H1 (cell line): ENCODE results near the gene TMEM150A. TPM values are rescaled to one million over a fixed set of nuclear protein-coding genes. Genes with fewer than 3 reads are reported as not detected.

Experiments
- CEBPB ChIP-seq: IDR thresholded peaks from 2 replicates; pipeline ENCODE4 v1.6.1; 2012; ENCODE audit warnings: low read depth, low read length
- HDAC2 ChIP-seq, 2 experiments: fragments of 300-600 bp in 1 of 2; sonication (generic) in 1 of 2; IDR thresholded peaks; 2 replicates each; pipeline ENCODE4 v1.6.1; 2011 to 2012; ENCODE audit warnings: low read depth in 2 of 2, low read length in 2 of 2, mild to moderate bottlenecking in 2 of 2, moderate library complexity in 2 of 2, borderline replicate concordance in 1 of 2, inconsistent platforms in 1 of 2
- KDM1A ChIP-seq: fragments of 200-600, 300-600 bp; sonication (generic); IDR thresholded peaks from 2 replicates; pipeline ENCODE4 v1.7.1; 2016; ENCODE audit warnings: mild to moderate bottlenecking, low read length, borderline replicate concordance
- RAD21 ChIP-seq, 2 experiments: IDR thresholded peaks in 1 of 2; conservative IDR thresholded peaks in 1 of 2; 2 replicates each; pipeline ENCODE4 v1.6.1; 2011; ENCODE audit warnings: low read depth in 2 of 2, low read length in 2 of 2, improper control_type of control experiment in 1 of 2, inconsistent platforms in 1 of 2, mild to moderate bottlenecking in 1 of 2, moderate library complexity in 1 of 2
- RBBP5 ChIP-seq: IDR thresholded peaks from 2 replicates; pipeline ENCODE4 v1.7.1; 2012; ENCODE audit warnings: low read depth, mild to moderate bottlenecking, inconsistent platforms, low read length, moderate library complexity, borderline replicate concordance
- SIX5 ChIP-seq: IDR thresholded peaks from 2 replicates; pipeline ENCODE4 v1.6.1; 2011; ENCODE audit warnings: mild to moderate bottlenecking, low read depth, low read length
- TAF7 ChIP-seq: optimal IDR thresholded peaks from 2 replicates; pipeline ENCODE3; 2011; ENCODE audit warnings: low read depth, mild to moderate bottlenecking, inconsistent platforms, low read length, moderate library complexity, borderline replicate concordance
- polyA plus RNA-seq, 7 experiments: library from polyadenylated mRNA; depleted of rRNA in 3 of 7; stranded (reverse) in 5 of 7; unstranded in 2 of 7; fragments of >200 nt in 5 of 7; fragments of 200-250 nt in 2 of 7; gene quantifications; 1 replicate in 5 of 7; 2 replicates in 1 of 7; 4 replicates in 1 of 7; pipeline versions ENCODE4 v1.2.1 to v1.2.3, GENCODE V29; 2011 to 2013; ENCODE audit warnings: missing spikeins in 2 of 7, mixed read lengths in 2 of 7
- total RNA-seq: library from RNA; stranded (reverse); fragmentation: NEBNext Ultra II Directional; extraction: Animal tissue kit (Norgen Biotek cat#: 25700); gene quantifications from 2 replicates; pipeline ENCODE4 v1.2.1, GENCODE V29; 2021
- TF ChIP-seq, protein P1 (sequence below): fragments of 300-600 bp; sonication (generic); IDR thresholded peaks from 2 replicates; pipeline ENCODE4 v1.7.1; 2012; ENCODE audit warnings: low read length, moderate library complexity, mild to moderate bottlenecking, inconsistent platforms; ENCODE audit not compliant: insufficient replicate concordance
- TF ChIP-seq, protein P2 (sequence below): IDR thresholded peaks from 2 replicates; pipeline ENCODE4 v1.6.1; 2011; ENCODE audit warnings: low read length, improper control_type of control experiment

Gene TMEM150A
- total and polyA plus RNA-seq, 2 of the 8 experiments (the other 6 are each of a cell fraction or from before 2014, with no cell fraction given): 19.8 to 29.9 TPM

DNA sequence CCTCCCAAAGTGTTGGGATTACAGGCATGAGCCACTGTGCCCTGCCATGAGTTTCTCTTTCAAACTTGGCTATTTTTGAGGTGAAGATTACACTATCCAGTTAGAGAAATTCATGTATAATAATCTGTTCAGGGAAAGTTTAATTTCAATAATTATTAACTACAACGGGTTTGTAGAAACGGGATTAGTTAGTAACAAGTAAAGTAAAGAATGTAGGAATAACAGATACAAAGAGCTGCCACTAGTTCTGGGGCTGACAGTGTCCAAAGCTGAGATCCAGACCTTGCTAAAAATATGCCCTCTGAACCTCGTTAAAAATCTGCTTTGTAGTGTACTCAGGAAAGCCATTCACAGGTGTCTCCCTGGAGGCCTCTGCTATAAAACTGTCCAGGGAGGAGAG is 48.6 kb upstream of the TMEM150A start (continued):
- TF ChIP-seq, protein P1, sequence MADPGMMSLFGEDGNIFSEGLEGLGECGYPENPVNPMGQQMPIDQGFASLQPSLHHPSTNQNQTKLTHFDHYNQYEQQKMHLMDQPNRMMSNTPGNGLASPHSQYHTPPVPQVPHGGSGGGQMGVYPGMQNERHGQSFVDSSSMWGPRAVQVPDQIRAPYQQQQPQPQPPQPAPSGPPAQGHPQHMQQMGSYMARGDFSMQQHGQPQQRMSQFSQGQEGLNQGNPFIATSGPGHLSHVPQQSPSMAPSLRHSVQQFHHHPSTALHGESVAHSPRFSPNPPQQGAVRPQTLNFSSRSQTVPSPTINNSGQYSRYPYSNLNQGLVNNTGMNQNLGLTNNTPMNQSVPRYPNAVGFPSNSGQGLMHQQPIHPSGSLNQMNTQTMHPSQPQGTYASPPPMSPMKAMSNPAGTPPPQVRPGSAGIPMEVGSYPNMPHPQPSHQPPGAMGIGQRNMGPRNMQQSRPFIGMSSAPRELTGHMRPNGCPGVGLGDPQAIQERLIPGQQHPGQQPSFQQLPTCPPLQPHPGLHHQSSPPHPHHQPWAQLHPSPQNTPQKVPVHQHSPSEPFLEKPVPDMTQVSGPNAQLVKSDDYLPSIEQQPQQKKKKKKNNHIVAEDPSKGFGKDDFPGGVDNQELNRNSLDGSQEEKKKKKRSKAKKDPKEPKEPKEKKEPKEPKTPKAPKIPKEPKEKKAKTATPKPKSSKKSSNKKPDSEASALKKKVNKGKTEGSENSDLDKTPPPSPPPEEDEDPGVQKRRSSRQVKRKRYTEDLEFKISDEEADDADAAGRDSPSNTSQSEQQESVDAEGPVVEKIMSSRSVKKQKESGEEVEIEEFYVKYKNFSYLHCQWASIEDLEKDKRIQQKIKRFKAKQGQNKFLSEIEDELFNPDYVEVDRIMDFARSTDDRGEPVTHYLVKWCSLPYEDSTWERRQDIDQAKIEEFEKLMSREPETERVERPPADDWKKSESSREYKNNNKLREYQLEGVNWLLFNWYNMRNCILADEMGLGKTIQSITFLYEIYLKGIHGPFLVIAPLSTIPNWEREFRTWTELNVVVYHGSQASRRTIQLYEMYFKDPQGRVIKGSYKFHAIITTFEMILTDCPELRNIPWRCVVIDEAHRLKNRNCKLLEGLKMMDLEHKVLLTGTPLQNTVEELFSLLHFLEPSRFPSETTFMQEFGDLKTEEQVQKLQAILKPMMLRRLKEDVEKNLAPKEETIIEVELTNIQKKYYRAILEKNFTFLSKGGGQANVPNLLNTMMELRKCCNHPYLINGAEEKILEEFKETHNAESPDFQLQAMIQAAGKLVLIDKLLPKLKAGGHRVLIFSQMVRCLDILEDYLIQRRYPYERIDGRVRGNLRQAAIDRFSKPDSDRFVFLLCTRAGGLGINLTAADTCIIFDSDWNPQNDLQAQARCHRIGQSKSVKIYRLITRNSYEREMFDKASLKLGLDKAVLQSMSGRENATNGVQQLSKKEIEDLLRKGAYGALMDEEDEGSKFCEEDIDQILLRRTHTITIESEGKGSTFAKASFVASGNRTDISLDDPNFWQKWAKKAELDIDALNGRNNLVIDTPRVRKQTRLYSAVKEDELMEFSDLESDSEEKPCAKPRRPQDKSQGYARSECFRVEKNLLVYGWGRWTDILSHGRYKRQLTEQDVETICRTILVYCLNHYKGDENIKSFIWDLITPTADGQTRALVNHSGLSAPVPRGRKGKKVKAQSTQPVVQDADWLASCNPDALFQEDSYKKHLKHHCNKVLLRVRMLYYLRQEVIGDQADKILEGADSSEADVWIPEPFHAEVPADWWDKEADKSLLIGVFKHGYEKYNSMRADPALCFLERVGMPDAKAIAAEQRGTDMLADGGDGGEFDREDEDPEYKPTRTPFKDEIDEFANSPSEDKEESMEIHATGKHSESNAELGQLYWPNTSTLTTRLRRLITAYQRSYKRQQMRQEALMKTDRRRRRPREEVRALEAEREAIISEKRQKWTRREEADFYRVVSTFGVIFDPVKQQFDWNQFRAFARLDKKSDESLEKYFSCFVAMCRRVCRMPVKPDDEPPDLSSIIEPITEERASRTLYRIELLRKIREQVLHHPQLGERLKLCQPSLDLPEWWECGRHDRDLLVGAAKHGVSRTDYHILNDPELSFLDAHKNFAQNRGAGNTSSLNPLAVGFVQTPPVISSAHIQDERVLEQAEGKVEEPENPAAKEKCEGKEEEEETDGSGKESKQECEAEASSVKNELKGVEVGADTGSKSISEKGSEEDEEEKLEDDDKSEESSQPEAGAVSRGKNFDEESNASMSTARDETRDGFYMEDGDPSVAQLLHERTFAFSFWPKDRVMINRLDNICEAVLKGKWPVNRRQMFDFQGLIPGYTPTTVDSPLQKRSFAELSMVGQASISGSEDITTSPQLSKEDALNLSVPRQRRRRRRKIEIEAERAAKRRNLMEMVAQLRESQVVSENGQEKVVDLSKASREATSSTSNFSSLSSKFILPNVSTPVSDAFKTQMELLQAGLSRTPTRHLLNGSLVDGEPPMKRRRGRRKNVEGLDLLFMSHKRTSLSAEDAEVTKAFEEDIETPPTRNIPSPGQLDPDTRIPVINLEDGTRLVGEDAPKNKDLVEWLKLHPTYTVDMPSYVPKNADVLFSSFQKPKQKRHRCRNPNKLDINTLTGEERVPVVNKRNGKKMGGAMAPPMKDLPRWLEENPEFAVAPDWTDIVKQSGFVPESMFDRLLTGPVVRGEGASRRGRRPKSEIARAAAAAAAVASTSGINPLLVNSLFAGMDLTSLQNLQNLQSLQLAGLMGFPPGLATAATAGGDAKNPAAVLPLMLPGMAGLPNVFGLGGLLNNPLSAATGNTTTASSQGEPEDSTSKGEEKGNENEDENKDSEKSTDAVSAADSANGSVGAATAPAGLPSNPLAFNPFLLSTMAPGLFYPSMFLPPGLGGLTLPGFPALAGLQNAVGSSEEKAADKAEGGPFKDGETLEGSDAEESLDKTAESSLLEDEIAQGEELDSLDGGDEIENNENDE: no peak
- TF ChIP-seq HDAC2 (IDR thresholded peaks at IDR 0.05; ENCODE audit: borderline replicate concordance in 1 of 2, low read depth in 2 of 2, low read length in 2 of 2) (no peak), CEBPB (no peak), TAF7 (no peak), RBBP5 (no peak), SIX5 (no peak), KDM1A (no peak), RAD21 (IDR thresholded peaks at IDR 0.05 in 1 of 2, conservative IDR thresholded peaks at IDR 0.05 in 1 of 2; ENCODE audit: low read depth in 2 of 2, low read length in 2 of 2) (no peak)
- TF ChIP-seq, protein P2, sequence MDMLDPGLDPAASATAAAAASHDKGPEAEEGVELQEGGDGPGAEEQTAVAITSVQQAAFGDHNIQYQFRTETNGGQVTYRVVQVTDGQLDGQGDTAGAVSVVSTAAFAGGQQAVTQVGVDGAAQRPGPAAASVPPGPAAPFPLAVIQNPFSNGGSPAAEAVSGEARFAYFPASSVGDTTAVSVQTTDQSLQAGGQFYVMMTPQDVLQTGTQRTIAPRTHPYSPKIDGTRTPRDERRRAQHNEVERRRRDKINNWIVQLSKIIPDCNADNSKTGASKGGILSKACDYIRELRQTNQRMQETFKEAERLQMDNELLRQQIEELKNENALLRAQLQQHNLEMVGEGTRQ: no peak
